ENCODE measurements around the gene ADPRHL1. TPM values are rescaled to one million over a fixed set of nuclear protein-coding genes. Genes with fewer than 3 reads are reported as not detected.

ADPRHL1 gene
- total RNA-seq, 1 donor from 2014 or later: 0.22 TPM

- H3K4me1 ChIP-seq: peaks cover 8% of the 10 kb centered on the region
- H3K4me3 ChIP-seq: no peak overlapping the region
- H2AFZ ChIP-seq (replicated peaks): no peak overlapping the region
- H3K79me2 ChIP-seq (ENCODE audit: low read depth): peaks cover 40% of the 10 kb centered on the region
- H4K20me1 ChIP-seq (ENCODE audit: low read depth): peaks cover 25% of the 10 kb centered on the region
- H3K9me3 Mint-ChIP-seq: no peaks in the 10 kb centered on the region
- no peak overlapping the region for H3K4me3 Mint-ChIP-seq
- peaks cover 10% of the 10 kb centered on the region for H3K4me1 Mint-ChIP-seq
- no peak overlapping the region for H3K27ac ChIP-seq
- H3K9me3 ChIP-seq (ENCODE audit: low read depth): no peaks in the 10 kb centered on the region
- peaks cover 3% of the 10 kb centered on the region for H3K27me3 Mint-ChIP-seq (ENCODE audit: insufficient read depth, low read depth)
- no peak overlapping the region for H3K27ac Mint-ChIP-seq
- no peaks in the 10 kb centered on the region for H3K27me3 ChIP-seq
- no peak overlapping the region for H3K9ac ChIP-seq
- no peak for DNase-seq (ENCODE audit: low spot score)
- H3K36me3 Mint-ChIP-seq: peaks cover 39% of the 10 kb centered on the region
- H3K4me2 ChIP-seq: no peak overlapping the region
- peaks cover 6% of the 10 kb centered on the region for H3F3A ChIP-seq (ENCODE audit: low read depth)
- H3K36me3 ChIP-seq: peaks cover 11% of the 10 kb centered on the region
- TF ChIP-seq EZH2phosphoT487 (IDR thresholded peaks at IDR 0.05): no peak
- TF ChIP-seq, protein P1, sequence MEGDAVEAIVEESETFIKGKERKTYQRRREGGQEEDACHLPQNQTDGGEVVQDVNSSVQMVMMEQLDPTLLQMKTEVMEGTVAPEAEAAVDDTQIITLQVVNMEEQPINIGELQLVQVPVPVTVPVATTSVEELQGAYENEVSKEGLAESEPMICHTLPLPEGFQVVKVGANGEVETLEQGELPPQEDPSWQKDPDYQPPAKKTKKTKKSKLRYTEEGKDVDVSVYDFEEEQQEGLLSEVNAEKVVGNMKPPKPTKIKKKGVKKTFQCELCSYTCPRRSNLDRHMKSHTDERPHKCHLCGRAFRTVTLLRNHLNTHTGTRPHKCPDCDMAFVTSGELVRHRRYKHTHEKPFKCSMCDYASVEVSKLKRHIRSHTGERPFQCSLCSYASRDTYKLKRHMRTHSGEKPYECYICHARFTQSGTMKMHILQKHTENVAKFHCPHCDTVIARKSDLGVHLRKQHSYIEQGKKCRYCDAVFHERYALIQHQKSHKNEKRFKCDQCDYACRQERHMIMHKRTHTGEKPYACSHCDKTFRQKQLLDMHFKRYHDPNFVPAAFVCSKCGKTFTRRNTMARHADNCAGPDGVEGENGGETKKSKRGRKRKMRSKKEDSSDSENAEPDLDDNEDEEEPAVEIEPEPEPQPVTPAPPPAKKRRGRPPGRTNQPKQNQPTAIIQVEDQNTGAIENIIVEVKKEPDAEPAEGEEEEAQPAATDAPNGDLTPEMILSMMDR (IDR thresholded peaks at IDR 0.05): no peak
Observed at GRCh38 chr13:113479179-113479578, 25.9 kb upstream of the ADPRHL1 start.

DNA sequence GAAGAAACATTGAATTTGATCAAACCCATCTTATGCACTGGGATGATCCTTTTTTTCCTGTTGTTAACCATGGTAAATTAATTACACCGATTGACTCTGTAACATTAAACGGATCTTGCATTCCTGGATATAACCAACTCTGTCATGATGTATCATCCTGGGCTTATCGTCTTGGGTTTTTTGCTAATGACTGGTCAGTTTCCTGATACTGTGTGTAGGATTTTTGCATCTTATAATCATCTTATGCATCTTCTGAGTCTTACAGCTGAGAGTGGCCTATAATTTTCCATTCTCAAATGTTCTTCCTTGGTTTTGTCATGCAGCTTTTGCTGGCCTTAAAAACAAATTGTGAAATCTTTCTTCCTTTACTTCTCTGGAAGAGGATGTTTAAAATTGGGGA is 24.4 kb upstream of the ADPRHL1 start:
- peaks cover 11% of the 10 kb centered on the region for H3K36me3 ChIP-seq
- no peak overlapping the region for H3K27ac ChIP-seq
- no peaks in the 10 kb centered on the region for H3F3A ChIP-seq (ENCODE audit: low read depth)
- Mint-ChIP-seq H3K27me3 (ENCODE audit: insufficient read depth, low read depth) (peaks cover 3% of the 10 kb centered on the region), H3K4me3 (no peak overlapping the region), H3K27ac (no peak overlapping the region), H3K9me3 (no peaks in the 10 kb centered on the region), H3K4me1 (no peaks in the 10 kb centered on the region), H3K36me3 (peaks cover 45% of the 10 kb centered on the region)
- no peaks in the 10 kb centered on the region for H3K27me3 ChIP-seq
- no peaks in the 10 kb centered on the region for H3K4me1 ChIP-seq
- peaks cover 11% of the 10 kb centered on the region for H4K20me1 ChIP-seq (ENCODE audit: low read depth)
- no peak overlapping the region for H3K4me3 ChIP-seq
- no peak overlapping the region for H3K4me2 ChIP-seq
- peaks cover 25% of the 10 kb centered on the region for H3K79me2 ChIP-seq (ENCODE audit: low read depth)
- DNase-seq (ENCODE audit: low spot score): no peak
- no peaks in the 10 kb centered on the region for H3K9me3 ChIP-seq (ENCODE audit: low read depth)
- no peak overlapping the region for H2AFZ ChIP-seq (replicated peaks)
- no peak overlapping the region for H3K9ac ChIP-seq
- TF ChIP-seq EZH2phosphoT487 (IDR thresholded peaks at IDR 0.05) (no peak), EZH2 (IDR thresholded peaks at IDR 0.05) (no peak)
- TF ChIP-seq, protein P1 (IDR thresholded peaks at IDR 0.05): no peak

GRCh38 chr13:113476811-113477210 is 23.5 kb upstream of the ADPRHL1 start:
- Histone ChIP-seq H2AFZ (replicated peaks) (no peak overlapping the region), H3K27me3 (no peaks in the 10 kb centered on the region), H3F3A (ENCODE audit: low read depth) (peaks cover 6% of the 10 kb centered on the region), H3K79me2 (ENCODE audit: low read depth) (peaks cover 16% of the 10 kb centered on the region), H4K20me1 (ENCODE audit: low read depth) (peaks cover 5% of the 10 kb centered on the region), H3K4me1 (no peaks in the 10 kb centered on the region), H3K27ac (no peak overlapping the region), H3K36me3 (peaks cover 11% of the 10 kb centered on the region), H3K4me3 (no peak overlapping the region), H3K9ac (no peak overlapping the region), H3K9me3 (ENCODE audit: low read depth) (no peaks in the 10 kb centered on the region), H3K4me2 (no peak overlapping the region)
- peaks cover 48% of the 10 kb centered on the region for H3K36me3 Mint-ChIP-seq
- no peak overlapping the region for H3K4me3 Mint-ChIP-seq
- no peaks in the 10 kb centered on the region for H3K9me3 Mint-ChIP-seq
- H3K27ac Mint-ChIP-seq: no peak overlapping the region
- H3K27me3 Mint-ChIP-seq (ENCODE audit: insufficient read depth, low read depth): peaks cover 3% of the 10 kb centered on the region
- TF ChIP-seq EZH2phosphoT487 (IDR thresholded peaks at IDR 0.05) (no peak), EZH2 (IDR thresholded peaks at IDR 0.05) (no peak)
- TF ChIP-seq, protein P1 (IDR thresholded peaks at IDR 0.05): no peak
- H3K4me1 Mint-ChIP-seq: no peaks in the 10 kb centered on the region
- no peak for DNase-seq (ENCODE audit: low spot score)
